WTC11 (cell line): ENCODE results near the gene RNF169. TPM values are rescaled to one million over a fixed set of nuclear protein-coding genes. Genes with fewer than 3 reads are reported as not detected.

ENCODE experiments used
- ATAC-seq: fragments of 200-7000 bp; cut with Tn5 transposase; 2 replicates; pipeline ENCODE4 v1.10.0; 2021; ENCODE audit warnings: mild to moderate bottlenecking, moderate library complexity
- CTCF ChIA-PET: fragments of 300-600 bp; sonication (Branson Sonifier 250); formaldehyde crosslinking; loops from one replicate; lab custom pipeline; 2021; ENCODE audit warnings: antibody characterized with exemption; lab: Charles Lee
- POLR2A ChIA-PET: fragments of 350-600 bp; sonication (Branson Sonifier 250); formaldehyde crosslinking; loops from one replicate; lab custom pipeline; 2021; ENCODE audit warnings: antibody characterized with exemption; lab: Charles Lee
- DNase-seq: peaks from one replicate; pipeline ENCODE4 v3.0.0; 2021; ENCODE audit warnings: low spot score
- H3K27ac Mint-ChIP-seq: 2 replicates; pipeline ENCODE4 v1.8.0; 2021; ENCODE audit warnings: mixed read lengths
- H3K27me3 Mint-ChIP-seq: 2 replicates; pipeline ENCODE4 v1.8.0; 2021; ENCODE audit warnings: low read depth, mild to moderate bottlenecking, moderate library complexity, mixed read lengths
- H3K36me3 Mint-ChIP-seq: 2 replicates; pipeline ENCODE4 v1.8.0; 2021; ENCODE audit warnings: mixed read lengths
- H3K4me1 Mint-ChIP-seq: 2 replicates; pipeline ENCODE4 v1.8.0; 2022; ENCODE audit warnings: mixed read lengths
- H3K4me3 Mint-ChIP-seq: 2 replicates; pipeline ENCODE4 v1.8.0; 2021; ENCODE audit warnings: mild to moderate bottlenecking, moderate library complexity, mixed read lengths
- H3K9me3 Mint-ChIP-seq: 2 replicates; pipeline ENCODE4 v1.8.0; 2021; ENCODE audit warnings: mixed read lengths
- ETV6 ChIP-seq: sonication (generic); formaldehyde crosslinking; IDR thresholded peaks from 2 replicates; pipeline ENCODE4 v1.8.1; 2022; ENCODE audit warnings: mild to moderate bottlenecking, missing genetic modification reagents
- FOXJ3 ChIP-seq: sonication (generic); formaldehyde crosslinking; IDR thresholded peaks from 2 replicates; pipeline ENCODE4 v1.9.0; 2021; ENCODE audit warnings: missing genetic modification reagents, mild to moderate bottlenecking, borderline replicate concordance
- FOXK1 ChIP-seq: sonication (generic); formaldehyde crosslinking; IDR thresholded peaks from 2 replicates; pipeline ENCODE4 v1.8.0; 2022; ENCODE audit warnings: mild to moderate bottlenecking, moderate library complexity, missing genetic modification reagents
- GRHL2 ChIP-seq: fragments of 250-450 bp; sonication (Bioruptor Pico); IDR thresholded peaks from 2 replicates; pipeline ENCODE4 v1.8.0; 2022; ENCODE audit warnings: mild to moderate bottlenecking, moderate library complexity; ENCODE audit not compliant: insufficient replicate concordance, severe bottlenecking
- IRF2 ChIP-seq: sonication (generic); formaldehyde crosslinking; IDR thresholded peaks from 2 replicates; pipeline ENCODE4 v1.8.0; 2022; ENCODE audit warnings: low read depth, missing genetic modification reagents, borderline replicate concordance
- JAZF1 ChIP-seq: fragments of 250-450 bp; sonication (Bioruptor Pico); IDR thresholded peaks from 2 replicates; pipeline ENCODE4 v1.9.0; 2021; ENCODE audit warnings: moderate library complexity, mild to moderate bottlenecking, inconsistent platforms
- KAT7 ChIP-seq: sonication (generic); formaldehyde crosslinking; IDR thresholded peaks from 2 replicates; pipeline ENCODE4 v1.8.1; 2023; ENCODE audit warnings: missing genetic modification reagents, mild to moderate bottlenecking, borderline replicate concordance
- MYBL2 ChIP-seq: sonication (generic); formaldehyde crosslinking; IDR thresholded peaks from 2 replicates; pipeline ENCODE4 v1.8.1; 2023; ENCODE audit warnings: mild to moderate bottlenecking, moderate library complexity, missing genetic modification reagents
- NR1H2 ChIP-seq: sonication (generic); formaldehyde crosslinking; IDR thresholded peaks from 2 replicates; pipeline ENCODE4 v1.9.0; 2021; ENCODE audit warnings: mild to moderate bottlenecking, moderate library complexity, missing genetic modification reagents
- NR2C2 ChIP-seq: sonication (generic); formaldehyde crosslinking; IDR thresholded peaks from 2 replicates; pipeline ENCODE4 v1.8.0; 2022; ENCODE audit warnings: mild to moderate bottlenecking, missing genetic modification reagents
- TCF7 ChIP-seq: sonication (generic); formaldehyde crosslinking; IDR thresholded peaks from 2 replicates; pipeline ENCODE4 v1.8.0; 2022; ENCODE audit warnings: mild to moderate bottlenecking, low read depth, missing genetic modification reagents, moderate library complexity
- TP53 ChIP-seq: sonication (generic); formaldehyde crosslinking; IDR thresholded peaks from 2 replicates; pipeline ENCODE4 v1.8.1; 2023; ENCODE audit warnings: mild to moderate bottlenecking, missing genetic modification reagents
- ZNF219 ChIP-seq: sonication (generic); formaldehyde crosslinking; IDR thresholded peaks from 2 replicates; pipeline ENCODE4 v1.8.0; 2023; ENCODE audit warnings: missing genetic modification reagents, mild to moderate bottlenecking, borderline replicate concordance
- ZNF671 ChIP-seq: fragments of 250-450 bp; sonication (Bioruptor Pico); IDR thresholded peaks from 2 replicates; pipeline ENCODE4 v1.8.0; 2021; ENCODE audit warnings: mild to moderate bottlenecking
- total RNA-seq: library from RNA; stranded (reverse); gene quantifications from 3 replicates; pipeline ENCODE4 v1.2.3, GENCODE V29; 2021
- TF ChIP-seq, protein P1 (sequence below): sonication (generic); formaldehyde crosslinking; IDR thresholded peaks from 2 replicates; pipeline ENCODE4 v1.8.0; 2023; ENCODE audit warnings: mild to moderate bottlenecking, missing genetic modification reagents
- TF ChIP-seq, protein P2 (sequence below): sonication (generic); formaldehyde crosslinking; IDR thresholded peaks from 2 replicates; pipeline ENCODE4 v1.8.0; 2022; ENCODE audit warnings: mild to moderate bottlenecking, missing genetic modification reagents
- TF ChIP-seq, protein P3 (sequence below): sonication (generic); formaldehyde crosslinking; IDR thresholded peaks from 2 replicates; pipeline ENCODE4 v1.8.1; 2023; ENCODE audit warnings: mild to moderate bottlenecking, missing genetic modification reagents, borderline replicate concordance
- TF ChIP-seq, protein P4 (sequence below): fragments of 250-450 bp; sonication (Bioruptor Pico); IDR thresholded peaks from 2 replicates; pipeline ENCODE4 v2.1.2; 2022; ENCODE audit warnings: mild to moderate bottlenecking, moderate library complexity
- TF ChIP-seq, protein P5 (sequence below): sonication (generic); formaldehyde crosslinking; IDR thresholded peaks from 2 replicates; pipeline ENCODE4 v1.8.0; 2022; ENCODE audit warnings: mild to moderate bottlenecking, missing genetic modification reagents
- TF ChIP-seq, protein P6 (sequence below): sonication (generic); formaldehyde crosslinking; IDR thresholded peaks from 2 replicates; pipeline ENCODE4 v1.8.1; 2022; ENCODE audit warnings: mild to moderate bottlenecking, missing genetic modification reagents, moderate library complexity, borderline replicate concordance
- TF ChIP-seq, protein P7 (sequence below): sonication (generic); formaldehyde crosslinking; conservative IDR thresholded peaks from 2 replicates; pipeline ENCODE4 v1.8.1; 2022; ENCODE audit warnings: mild to moderate bottlenecking, missing genetic modification reagents
- TF ChIP-seq, protein P8 (sequence below): sonication (generic); formaldehyde crosslinking; IDR thresholded peaks from 2 replicates; pipeline ENCODE4 v1.8.0; 2022; ENCODE audit warnings: mild to moderate bottlenecking, missing genetic modification reagents

Gene RNF169
- total RNA-seq, 1 experiment from 2014 or later: 13.6 TPM

DNA sequence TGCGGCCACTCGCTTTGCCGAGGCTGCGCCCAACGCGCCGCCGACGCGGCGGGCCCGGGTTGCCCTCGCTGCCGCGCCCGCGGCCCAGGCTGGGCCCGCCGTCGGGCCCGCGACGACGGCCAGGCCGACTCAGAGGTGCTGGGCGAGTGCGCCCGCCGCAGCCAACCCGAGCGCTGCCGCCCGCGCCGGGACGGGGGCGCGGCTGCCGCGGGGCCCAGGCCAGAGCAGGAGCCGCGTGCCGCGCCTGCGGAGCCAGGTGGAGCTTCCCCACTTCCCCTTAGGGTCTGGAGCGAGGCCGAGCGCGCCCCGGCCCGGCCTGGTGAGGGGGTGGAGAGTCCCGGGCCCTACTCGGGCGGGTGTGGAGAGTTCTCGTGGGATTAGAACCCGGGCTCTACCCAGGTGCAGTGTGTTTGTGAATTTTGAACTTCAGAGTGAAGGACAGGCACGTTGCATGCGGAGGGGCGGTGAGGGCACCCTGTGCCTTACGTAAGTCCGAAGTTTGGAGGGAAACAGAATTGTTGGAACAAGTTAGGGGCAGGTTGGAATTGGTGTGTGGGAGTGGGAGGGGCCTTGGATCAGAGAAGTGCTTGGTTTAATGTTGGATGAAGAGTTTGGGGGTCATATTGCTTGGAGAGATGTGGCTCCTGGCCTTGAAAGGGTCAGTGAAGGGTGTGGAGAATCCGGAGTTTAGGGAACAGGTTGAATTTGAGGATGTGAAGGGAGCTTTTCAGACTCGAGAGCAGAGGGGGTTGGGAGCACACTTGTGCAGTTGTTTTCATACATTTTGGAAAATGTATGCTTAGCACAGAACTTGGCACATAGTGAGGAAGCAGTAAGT lies 697 bp downstream of the RNF169 start:
- Mint-ChIP-seq H3K4me1 (peaks cover 30% of the 10 kb centered on the region), H3K9me3 (no peaks in the 10 kb centered on the region), H3K4me3 (peak overlapping the region; percentile 82), H3K27ac (peak overlapping the region; percentile 51; the same call in 1 of the 2 replicates), H3K27me3 (peaks cover 9% of the 10 kb centered on the region), H3K36me3 (no peaks in the 10 kb centered on the region)
- DNase-seq (peak; percentile 62), ATAC-seq (peak; percentile 50)
- ChIA-PET POLR2A (interaction anchor here (0.6 to 1.5 kb wide), 5 partner anchors 18 to 869 kb away, joined by 3 to 8 read pairs (median 3); partner anchors contain the start of gene CHRDL2), CTCF (interaction anchor here (1.0 to 2.8 kb wide), 4 partner anchors 9 to 48 kb away, joined by 3 to 19 read pairs (median 8); no protein-coding TSS in a partner anchor)
- TF ChIP-seq NR2C2 (CRISPR knock-in tag) (peak; percentile 58; the same call in 1 of the 2 replicates), ETV6 (CRISPR knock-in tag) (peak; percentile 57; the same call in 1 of the 2 replicates), ZNF671 (peak; percentile 51; the same call in 1 of the 2 replicates), MYBL2 (CRISPR knock-in tag) (peak; percentile 45; the same call in 1 of the 2 replicates), FOXJ3 (CRISPR knock-in tag) (no peak), TP53 (CRISPR knock-in tag) (0 out of 2 replicates have a peak, but pooled peaks have one; percentile 57), NR1H2 (CRISPR knock-in tag) (peak; percentile 65; the same call in 1 of the 2 replicates), KAT7 (CRISPR knock-in tag) (0 out of 2 replicates have a peak, but pooled peaks have one; percentile 66), FOXK1 (CRISPR knock-in tag) (peak; percentile 33; the same call in 1 of the 2 replicates), JAZF1 (CRISPR knock-in tag) (no peak), IRF2 (0 out of 2 replicates have a peak, but pooled peaks have one; percentile 45), GRHL2 (no peak), ZNF219 (peak; percentile 25; the same call in 1 of the 2 replicates), TCF7 (CRISPR knock-in tag) (peak; percentile 69; the same call in 1 of the 2 replicates)
- TF ChIP-seq, protein P1, sequence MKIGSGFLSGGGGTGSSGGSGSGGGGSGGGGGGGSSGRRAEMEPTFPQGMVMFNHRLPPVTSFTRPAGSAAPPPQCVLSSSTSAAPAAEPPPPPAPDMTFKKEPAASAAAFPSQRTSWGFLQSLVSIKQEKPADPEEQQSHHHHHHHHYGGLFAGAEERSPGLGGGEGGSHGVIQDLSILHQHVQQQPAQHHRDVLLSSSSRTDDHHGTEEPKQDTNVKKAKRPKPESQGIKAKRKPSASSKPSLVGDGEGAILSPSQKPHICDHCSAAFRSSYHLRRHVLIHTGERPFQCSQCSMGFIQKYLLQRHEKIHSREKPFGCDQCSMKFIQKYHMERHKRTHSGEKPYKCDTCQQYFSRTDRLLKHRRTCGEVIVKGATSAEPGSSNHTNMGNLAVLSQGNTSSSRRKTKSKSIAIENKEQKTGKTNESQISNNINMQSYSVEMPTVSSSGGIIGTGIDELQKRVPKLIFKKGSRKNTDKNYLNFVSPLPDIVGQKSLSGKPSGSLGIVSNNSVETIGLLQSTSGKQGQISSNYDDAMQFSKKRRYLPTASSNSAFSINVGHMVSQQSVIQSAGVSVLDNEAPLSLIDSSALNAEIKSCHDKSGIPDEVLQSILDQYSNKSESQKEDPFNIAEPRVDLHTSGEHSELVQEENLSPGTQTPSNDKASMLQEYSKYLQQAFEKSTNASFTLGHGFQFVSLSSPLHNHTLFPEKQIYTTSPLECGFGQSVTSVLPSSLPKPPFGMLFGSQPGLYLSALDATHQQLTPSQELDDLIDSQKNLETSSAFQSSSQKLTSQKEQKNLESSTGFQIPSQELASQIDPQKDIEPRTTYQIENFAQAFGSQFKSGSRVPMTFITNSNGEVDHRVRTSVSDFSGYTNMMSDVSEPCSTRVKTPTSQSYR (CRISPR knock-in tag): 0 out of 2 replicates have a peak, but pooled peaks have one; percentile 38
- TF ChIP-seq, protein P2, sequence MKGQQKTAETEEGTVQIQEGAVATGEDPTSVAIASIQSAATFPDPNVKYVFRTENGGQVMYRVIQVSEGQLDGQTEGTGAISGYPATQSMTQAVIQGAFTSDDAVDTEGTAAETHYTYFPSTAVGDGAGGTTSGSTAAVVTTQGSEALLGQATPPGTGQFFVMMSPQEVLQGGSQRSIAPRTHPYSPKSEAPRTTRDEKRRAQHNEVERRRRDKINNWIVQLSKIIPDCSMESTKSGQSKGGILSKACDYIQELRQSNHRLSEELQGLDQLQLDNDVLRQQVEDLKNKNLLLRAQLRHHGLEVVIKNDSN (CRISPR knock-in tag): peak; percentile 36; the same call in 1 of the 2 replicates
- TF ChIP-seq, protein P3, sequence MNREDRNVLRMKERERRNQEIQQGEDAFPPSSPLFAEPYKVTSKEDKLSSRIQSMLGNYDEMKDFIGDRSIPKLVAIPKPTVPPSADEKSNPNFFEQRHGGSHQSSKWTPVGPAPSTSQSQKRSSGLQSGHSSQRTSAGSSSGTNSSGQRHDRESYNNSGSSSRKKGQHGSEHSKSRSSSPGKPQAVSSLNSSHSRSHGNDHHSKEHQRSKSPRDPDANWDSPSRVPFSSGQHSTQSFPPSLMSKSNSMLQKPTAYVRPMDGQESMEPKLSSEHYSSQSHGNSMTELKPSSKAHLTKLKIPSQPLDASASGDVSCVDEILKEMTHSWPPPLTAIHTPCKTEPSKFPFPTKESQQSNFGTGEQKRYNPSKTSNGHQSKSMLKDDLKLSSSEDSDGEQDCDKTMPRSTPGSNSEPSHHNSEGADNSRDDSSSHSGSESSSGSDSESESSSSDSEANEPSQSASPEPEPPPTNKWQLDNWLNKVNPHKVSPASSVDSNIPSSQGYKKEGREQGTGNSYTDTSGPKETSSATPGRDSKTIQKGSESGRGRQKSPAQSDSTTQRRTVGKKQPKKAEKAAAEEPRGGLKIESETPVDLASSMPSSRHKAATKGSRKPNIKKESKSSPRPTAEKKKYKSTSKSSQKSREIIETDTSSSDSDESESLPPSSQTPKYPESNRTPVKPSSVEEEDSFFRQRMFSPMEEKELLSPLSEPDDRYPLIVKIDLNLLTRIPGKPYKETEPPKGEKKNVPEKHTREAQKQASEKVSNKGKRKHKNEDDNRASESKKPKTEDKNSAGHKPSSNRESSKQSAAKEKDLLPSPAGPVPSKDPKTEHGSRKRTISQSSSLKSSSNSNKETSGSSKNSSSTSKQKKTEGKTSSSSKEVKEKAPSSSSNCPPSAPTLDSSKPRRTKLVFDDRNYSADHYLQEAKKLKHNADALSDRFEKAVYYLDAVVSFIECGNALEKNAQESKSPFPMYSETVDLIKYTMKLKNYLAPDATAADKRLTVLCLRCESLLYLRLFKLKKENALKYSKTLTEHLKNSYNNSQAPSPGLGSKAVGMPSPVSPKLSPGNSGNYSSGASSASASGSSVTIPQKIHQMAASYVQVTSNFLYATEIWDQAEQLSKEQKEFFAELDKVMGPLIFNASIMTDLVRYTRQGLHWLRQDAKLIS (CRISPR knock-in tag): no peak
- TF ChIP-seq, protein P4, sequence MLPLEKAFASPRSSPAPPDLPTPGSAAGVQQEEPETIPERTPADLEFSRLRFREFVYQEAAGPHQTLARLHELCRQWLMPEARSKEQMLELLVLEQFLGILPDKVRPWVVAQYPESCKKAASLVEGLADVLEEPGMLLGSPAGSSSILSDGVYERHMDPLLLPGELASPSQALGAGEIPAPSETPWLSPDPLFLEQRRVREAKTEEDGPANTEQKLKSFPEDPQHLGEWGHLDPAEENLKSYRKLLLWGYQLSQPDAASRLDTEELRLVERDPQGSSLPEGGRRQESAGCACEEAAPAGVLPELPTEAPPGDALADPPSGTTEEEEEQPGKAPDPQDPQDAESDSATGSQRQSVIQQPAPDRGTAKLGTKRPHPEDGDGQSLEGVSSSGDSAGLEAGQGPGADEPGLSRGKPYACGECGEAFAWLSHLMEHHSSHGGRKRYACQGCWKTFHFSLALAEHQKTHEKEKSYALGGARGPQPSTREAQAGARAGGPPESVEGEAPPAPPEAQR: no peak
- TF ChIP-seq, protein P5, sequence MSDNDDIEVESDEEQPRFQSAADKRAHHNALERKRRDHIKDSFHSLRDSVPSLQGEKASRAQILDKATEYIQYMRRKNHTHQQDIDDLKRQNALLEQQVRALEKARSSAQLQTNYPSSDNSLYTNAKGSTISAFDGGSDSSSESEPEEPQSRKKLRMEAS (CRISPR knock-in tag): peak; percentile 65; the same call in 1 of the 2 replicates
- TF ChIP-seq, protein P6, sequence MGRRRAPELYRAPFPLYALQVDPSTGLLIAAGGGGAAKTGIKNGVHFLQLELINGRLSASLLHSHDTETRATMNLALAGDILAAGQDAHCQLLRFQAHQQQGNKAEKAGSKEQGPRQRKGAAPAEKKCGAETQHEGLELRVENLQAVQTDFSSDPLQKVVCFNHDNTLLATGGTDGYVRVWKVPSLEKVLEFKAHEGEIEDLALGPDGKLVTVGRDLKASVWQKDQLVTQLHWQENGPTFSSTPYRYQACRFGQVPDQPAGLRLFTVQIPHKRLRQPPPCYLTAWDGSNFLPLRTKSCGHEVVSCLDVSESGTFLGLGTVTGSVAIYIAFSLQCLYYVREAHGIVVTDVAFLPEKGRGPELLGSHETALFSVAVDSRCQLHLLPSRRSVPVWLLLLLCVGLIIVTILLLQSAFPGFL (CRISPR knock-in tag): no peak
- TF ChIP-seq, protein P7, sequence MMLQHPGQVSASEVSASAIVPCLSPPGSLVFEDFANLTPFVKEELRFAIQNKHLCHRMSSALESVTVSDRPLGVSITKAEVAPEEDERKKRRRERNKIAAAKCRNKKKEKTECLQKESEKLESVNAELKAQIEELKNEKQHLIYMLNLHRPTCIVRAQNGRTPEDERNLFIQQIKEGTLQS (CRISPR knock-in tag): peak; percentile 46; the same call in 1 of the 2 replicates
- TF ChIP-seq, protein P8, sequence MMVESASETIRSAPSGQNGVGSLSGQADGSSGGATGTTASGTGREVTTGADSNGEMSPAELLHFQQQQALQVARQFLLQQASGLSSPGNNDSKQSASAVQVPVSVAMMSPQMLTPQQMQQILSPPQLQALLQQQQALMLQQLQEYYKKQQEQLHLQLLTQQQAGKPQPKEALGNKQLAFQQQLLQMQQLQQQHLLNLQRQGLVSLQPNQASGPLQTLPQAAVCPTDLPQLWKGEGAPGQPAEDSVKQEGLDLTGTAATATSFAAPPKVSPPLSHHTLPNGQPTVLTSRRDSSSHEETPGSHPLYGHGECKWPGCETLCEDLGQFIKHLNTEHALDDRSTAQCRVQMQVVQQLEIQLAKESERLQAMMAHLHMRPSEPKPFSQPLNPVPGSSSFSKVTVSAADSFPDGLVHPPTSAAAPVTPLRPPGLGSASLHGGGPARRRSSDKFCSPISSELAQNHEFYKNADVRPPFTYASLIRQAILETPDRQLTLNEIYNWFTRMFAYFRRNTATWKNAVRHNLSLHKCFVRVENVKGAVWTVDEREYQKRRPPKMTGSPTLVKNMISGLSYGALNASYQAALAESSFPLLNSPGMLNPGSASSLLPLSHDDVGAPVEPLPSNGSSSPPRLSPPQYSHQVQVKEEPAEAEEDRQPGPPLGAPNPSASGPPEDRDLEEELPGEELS (CRISPR knock-in tag): no peak
